Naive B cell (primary cell): ENCODE data around the gene ARID2. TPM values are rescaled to one million over a fixed set of nuclear protein-coding genes. Genes with fewer than 3 reads are reported as not detected.

ENCODE experiments used
- ATAC-seq, 2 donors: fragments of 150-1000 bp; cut with Tn5 transposase; 2 replicates each; pipeline ENCODE4 v1.10.0; 2021; ENCODE audit warnings: low read depth in 2 of 2, mild to moderate bottlenecking in 2 of 2, moderate library complexity in 2 of 2
- DNase-seq: peaks from one replicate; pipeline ENCODE4 v3.0.0; 2022
- H3K27ac Mint-ChIP-seq, 6 donors: one replicate each; pipeline ENCODE4 v1.8.0; 2020 to 2022; ENCODE audit warnings: mild to moderate bottlenecking in 6 of 6, mixed read lengths in 6 of 6, moderate library complexity in 5 of 6, inconsistent platforms in 2 of 6
- H3K27me3 Mint-ChIP-seq, 3 donors: one replicate each; pipeline ENCODE4 v1.8.0; 2021 to 2022; ENCODE audit warnings: mixed read lengths in 3 of 3, mild to moderate bottlenecking in 1 of 3
- H3K36me3 Mint-ChIP-seq, 2 donors: one replicate each; pipeline ENCODE4 v1.8.0; 2020 to 2022; ENCODE audit warnings: mixed read lengths in 2 of 2, inconsistent platforms in 1 of 2, mild to moderate bottlenecking in 1 of 2
- H3K4me1 Mint-ChIP-seq, 3 donors: one replicate each; pipeline ENCODE4 v1.8.0; 2020 to 2022; ENCODE audit warnings: mixed read lengths in 3 of 3, inconsistent platforms in 1 of 3, mild to moderate bottlenecking in 1 of 3, moderate library complexity in 1 of 3
- H3K4me3 Mint-ChIP-seq, 8 donors: one replicate each; pipeline ENCODE4 v1.8.0; 2020 to 2022; ENCODE audit warnings: mild to moderate bottlenecking in 8 of 8, mixed read lengths in 8 of 8, moderate library complexity in 8 of 8, inconsistent platforms in 2 of 8
- H3K9me3 Mint-ChIP-seq, 7 donors: one replicate each; pipeline ENCODE4 v1.8.0; 2020 to 2022; ENCODE audit warnings: mixed read lengths in 7 of 7, mild to moderate bottlenecking in 5 of 7, inconsistent platforms in 2 of 7, moderate library complexity in 1 of 7
- polyA plus RNA-seq, 6 donors: library from polyadenylated mRNA; unstranded; fragments of 300-500 nt; fragmentation: Illumina TruSeq; gene quantifications; one replicate each; pipeline ENCODE4 v1.2.3, GENCODE V29; 2021; ENCODE audit warnings: low read depth in 6 of 6

Gene ARID2
- polyA plus RNA-seq, 6 donors from 2014 or later = 5.7 to 14.9 (median 9.1) TPM

GRCh38 chr12:45853550-45853949, 124.0 kb downstream of the ARID2 start:
- ATAC-seq = no peak
- H3K9me3 Mint-ChIP-seq = no peaks in the 10 kb centered on the region
- H3K4me1 Mint-ChIP-seq = no peaks in the 10 kb centered on the region
- no peak for DNase-seq
- H3K36me3 Mint-ChIP-seq = peaks cover 24 to 36% of the 10 kb centered on the region in 2 donors
- no peak overlapping the region for H3K27ac Mint-ChIP-seq
- H3K27me3 Mint-ChIP-seq = no peaks in the 10 kb centered on the region
- no peak overlapping the region for H3K4me3 Mint-ChIP-seq

- DNase-seq = no peak
- no peak for ATAC-seq
- no peak overlapping the region for H3K27ac Mint-ChIP-seq
- no peaks in the 10 kb centered on the region for H3K27me3 Mint-ChIP-seq
- H3K4me1 Mint-ChIP-seq = no peaks in the 10 kb centered on the region
- H3K36me3 Mint-ChIP-seq = peaks cover 0 to 12% of the 10 kb centered on the region in 2 donors
- H3K9me3 Mint-ChIP-seq = no peaks in the 10 kb centered on the region
- H3K4me3 Mint-ChIP-seq = no peak overlapping the region
These were observed 133.8 kb downstream of the ARID2 start for GRCh38 chr12:45863332-45863731.

- H3K4me1 Mint-ChIP-seq = peaks cover 1 to 4% (median 2%) of the 10 kb centered on the region in 3 donors
These were observed 136.8 kb downstream of the ARID2 start for GRCh38 chr12:45866299-45866698.

GRCh38 chr12:45872446-45872845, 142.9 kb downstream of the ARID2 start:
- Mint-ChIP-seq H3K4me3 (no peak overlapping the region), H3K9me3 (peaks cover 0 to 2% (median 0%) of the 10 kb centered on the region in 7 donors), H3K36me3 (peaks cover 26% of the 10 kb centered on the region in 2 donors), H3K4me1 (peaks cover 13 to 15% (median 15%) of the 10 kb centered on the region in 3 donors), H3K27ac (peak overlapping the region; percentile 12 to 89 (median 59)), H3K27me3 (no peaks in the 10 kb centered on the region)
- ATAC-seq (no peak), DNase-seq (no peak)

More at GRCh38 chr12:45866299-45866698, 136.8 kb downstream of the ARID2 start:
- H3K9me3 Mint-ChIP-seq = no peaks in the 10 kb centered on the region
- ATAC-seq (no peak), DNase-seq (no peak)
- peaks cover 0 to 12% of the 10 kb centered on the region in 2 donors for H3K36me3 Mint-ChIP-seq
- H3K27me3 Mint-ChIP-seq = no peaks in the 10 kb centered on the region
- no peak overlapping the region for H3K4me3 Mint-ChIP-seq
- H3K27ac Mint-ChIP-seq = no peak overlapping the region

- Mint-ChIP-seq H3K27me3 (no peaks in the 10 kb centered on the region), H3K4me3 (no peak overlapping the region), H3K4me1 (peaks cover 8 to 15% (median 14%) of the 10 kb centered on the region in 3 donors), H3K27ac (peak overlapping the region in 1 of 6 donors; percentile 64), H3K9me3 (peaks cover 0 to 2% (median 0%) of the 10 kb centered on the region in 7 donors), H3K36me3 (peaks cover 42 to 46% of the 10 kb centered on the region in 2 donors)
- ATAC-seq = no peak
- DNase-seq = no peak
These were observed 147.6 kb downstream of the ARID2 start for GRCh38 chr12:45877069-45877468.

GRCh38 chr12:45878630-45879255, 149.2 kb downstream of the ARID2 start:
- ATAC-seq = no peak
- Mint-ChIP-seq H3K4me3 (no peak overlapping the region), H3K27me3 (no peaks in the 10 kb centered on the region), H3K4me1 (peaks cover 5 to 11% (median 9%) of the 10 kb centered on the region in 3 donors), H3K9me3 (peaks cover 0 to 2% (median 0%) of the 10 kb centered on the region in 7 donors), H3K27ac (peak overlapping the region in 2 of 6 donors; percentile 41 to 86), H3K36me3 (peaks cover 41 to 43% of the 10 kb centered on the region in 2 donors)
- no peak for DNase-seq

GRCh38 chr12:45879363-45879895, 149.9 kb downstream of the ARID2 start:
- ATAC-seq = no peak
- H3K9me3 Mint-ChIP-seq = peaks cover 0 to 2% (median 0%) of the 10 kb centered on the region in 7 donors
- no peak overlapping the region for H3K4me3 Mint-ChIP-seq
- no peak for DNase-seq
- no peaks in the 10 kb centered on the region for H3K27me3 Mint-ChIP-seq
- H3K36me3 Mint-ChIP-seq = peaks cover 36 to 44% of the 10 kb centered on the region in 2 donors
- peaks cover 5 to 11% (median 9%) of the 10 kb centered on the region in 3 donors for H3K4me1 Mint-ChIP-seq
- H3K27ac Mint-ChIP-seq = peak overlapping the region in 3 of 6 donors; percentile 69 to 86 (median 71)

GRCh38 chr12:45880533-45880932, 151.0 kb downstream of the ARID2 start:
- Mint-ChIP-seq H3K36me3 (peaks cover 33 to 46% of the 10 kb centered on the region in 2 donors), H3K4me1 (peaks cover 5 to 11% (median 9%) of the 10 kb centered on the region in 3 donors), H3K27ac (no peak overlapping the region), H3K4me3 (no peak overlapping the region), H3K9me3 (peaks cover 0 to 5% (median 3%) of the 10 kb centered on the region in 7 donors), H3K27me3 (no peaks in the 10 kb centered on the region)
- DNase-seq = no peak
- ATAC-seq = no peak

- Mint-ChIP-seq H3K4me3 (no peak overlapping the region), H3K36me3 (peaks cover 29 to 43% of the 10 kb centered on the region in 2 donors), H3K27me3 (no peaks in the 10 kb centered on the region), H3K9me3 (peaks cover 0 to 11% (median 5%) of the 10 kb centered on the region in 7 donors), H3K4me1 (peaks cover 1 to 9% (median 9%) of the 10 kb centered on the region in 3 donors), H3K27ac (no peak overlapping the region)
- DNase-seq = no peak
- ATAC-seq = no peak
These were observed 153.7 kb downstream of the ARID2 start for GRCh38 chr12:45883187-45883586.

GRCh38 chr12:45886685-45887084, 157.2 kb downstream of the ARID2 start:
- peaks cover 0 to 11% (median 5%) of the 10 kb centered on the region in 7 donors for H3K9me3 Mint-ChIP-seq
- H3K36me3 Mint-ChIP-seq = peaks cover 17 to 34% of the 10 kb centered on the region in 2 donors
- no peaks in the 10 kb centered on the region for H3K27me3 Mint-ChIP-seq
- no peak overlapping the region for H3K4me3 Mint-ChIP-seq
- peaks cover 0 to 3% (median 1%) of the 10 kb centered on the region in 3 donors for H3K4me1 Mint-ChIP-seq
- H3K27ac Mint-ChIP-seq = no peak overlapping the region
- DNase-seq (no peak), ATAC-seq (no peak)

GRCh38 chr12:45887544-45887943, 158.0 kb downstream of the ARID2 start:
- no peaks in the 10 kb centered on the region for H3K4me1 Mint-ChIP-seq
- peak overlapping the region in 1 of 6 donors; percentile 48 for H3K27ac Mint-ChIP-seq
- peaks cover 9 to 27% of the 10 kb centered on the region in 2 donors for H3K36me3 Mint-ChIP-seq
- no peak overlapping the region for H3K4me3 Mint-ChIP-seq
- ATAC-seq (no peak), DNase-seq (no peak)
- H3K9me3 Mint-ChIP-seq = peaks cover 0 to 11% (median 5%) of the 10 kb centered on the region in 7 donors
- H3K27me3 Mint-ChIP-seq = no peaks in the 10 kb centered on the region

- ATAC-seq (no peak), DNase-seq (no peak)
- H3K36me3 Mint-ChIP-seq = peaks cover 18 to 23% of the 10 kb centered on the region in 2 donors
- H3K27me3 Mint-ChIP-seq = no peaks in the 10 kb centered on the region
- H3K4me3 Mint-ChIP-seq = no peak overlapping the region
- H3K9me3 Mint-ChIP-seq = peaks cover 0 to 9% (median 4%) of the 10 kb centered on the region in 7 donors
- no peaks in the 10 kb centered on the region for H3K4me1 Mint-ChIP-seq
- H3K27ac Mint-ChIP-seq = no peak overlapping the region
These were observed 160.8 kb downstream of the ARID2 start for GRCh38 chr12:45890276-45890675.

- Mint-ChIP-seq H3K27ac (no peak overlapping the region), H3K27me3 (no peaks in the 10 kb centered on the region), H3K4me3 (no peak overlapping the region), H3K4me1 (no peaks in the 10 kb centered on the region), H3K36me3 (peaks cover 30 to 33% of the 10 kb centered on the region in 2 donors), H3K9me3 (peaks cover 0 to 3% (median under 1%) of the 10 kb centered on the region in 7 donors)
- ATAC-seq (no peak), DNase-seq (no peak)
These were observed 163.7 kb downstream of the ARID2 start for GRCh38 chr12:45893240-45893639.

- Mint-ChIP-seq H3K4me1 (no peaks in the 10 kb centered on the region), H3K4me3 (no peak overlapping the region), H3K27me3 (no peaks in the 10 kb centered on the region), H3K27ac (no peak overlapping the region), H3K9me3 (peaks cover 0 to 6% (median 2%) of the 10 kb centered on the region in 7 donors), H3K36me3 (peaks cover 35 to 41% of the 10 kb centered on the region in 2 donors)
- ATAC-seq (no peak), DNase-seq (no peak)
These were observed 166.5 kb downstream of the ARID2 start for GRCh38 chr12:45895961-45896360.
